Keratinocyte (primary cell): Measurements from ENCODE around the gene HECTD1. TPM values are rescaled to one million over a fixed set of nuclear protein-coding genes. Genes with fewer than 3 reads are reported as not detected.

Source experiments
- DNase-seq: peaks from one replicate; pipeline ENCODE4 v3.0.0-alpha.2; 2011; ENCODE audit warnings: low read depth, missing footprints, low spot score
- FAIRE-seq: peaks from 2 replicates; lab custom pipeline; 2011; peaks lifted over from hg19 to GRCh38; lab: Jason Lieb, UNC
- H2AFZ ChIP-seq: 2 replicates; pipeline ENCODE4 v1.6.0; 2012; ENCODE audit warnings: low read length, control low read depth, inconsistent platforms; ENCODE audit not compliant: control insufficient read depth
- H3K27ac ChIP-seq: 2 replicates; pipeline ENCODE4 v1.5.1; 2011; ENCODE audit warnings: low read length; ENCODE audit not compliant: control insufficient read depth, insufficient read depth
- H3K27me3 ChIP-seq: 3 replicates; pipeline ENCODE4 v1.6.0; 2011; ENCODE audit warnings: low read length; ENCODE audit not compliant: control insufficient read depth, insufficient read depth; ENCODE audit errors: extremely low read depth
- H3K36me3 ChIP-seq, 2 experiments: 2 replicates in 1 of 2; 3 replicates in 1 of 2; pipeline ENCODE4 v1.5.1; 2011; ENCODE audit warnings: low read length in 2 of 2, mild to moderate bottlenecking in 1 of 2; ENCODE audit not compliant: control insufficient read depth in 2 of 2, insufficient read depth in 2 of 2; ENCODE audit errors: extremely low read depth in 1 of 2
- H3K4me1 ChIP-seq: 3 replicates; pipeline ENCODE4 v1.5.1; 2011; ENCODE audit warnings: low read length; ENCODE audit not compliant: control insufficient read depth, insufficient read depth; ENCODE audit errors: extremely low read depth
- H3K4me2 ChIP-seq: 3 replicates; pipeline ENCODE4 v1.6.0; 2011; ENCODE audit warnings: low read depth, low read length; ENCODE audit not compliant: control insufficient read depth, insufficient read depth; ENCODE audit errors: extremely low read depth
- H3K4me3 ChIP-seq, 3 experiments: fragments of 200-600 bp in 1 of 3; sonication (generic) in 1 of 3; 2 replicates in 2 of 3; 3 replicates in 1 of 3; pipeline ENCODE4 v1.5.1; 2011 to 2016; ENCODE audit warnings: low read length in 3 of 3, mild to moderate bottlenecking in 3 of 3, control low read depth in 2 of 3, inconsistent platforms in 1 of 3, low read depth in 1 of 3, mixed read lengths in 1 of 3, mixed run types in 1 of 3, moderate library complexity in 1 of 3; ENCODE audit not compliant: control insufficient read depth in 2 of 3, insufficient read depth in 2 of 3; ENCODE audit errors: extremely low read depth in 1 of 3
- H3K79me2 ChIP-seq: 2 replicates; pipeline ENCODE4 v1.6.0; 2012; ENCODE audit warnings: low read length; ENCODE audit not compliant: control insufficient read depth, insufficient read depth
- H3K9ac ChIP-seq: 3 replicates; pipeline ENCODE4 v1.6.0; 2011; ENCODE audit warnings: low read length; ENCODE audit not compliant: control insufficient read depth, insufficient read depth; ENCODE audit errors: extremely low read depth
- H3K9me1 ChIP-seq: 3 replicates; pipeline ENCODE4 v1.6.0; 2011; ENCODE audit warnings: low read length; ENCODE audit not compliant: control insufficient read depth, insufficient read depth; ENCODE audit errors: extremely low read depth
- H3K9me3 ChIP-seq: 2 replicates; pipeline ENCODE4 v1.5.1; 2012; ENCODE audit warnings: low read depth, low read length; ENCODE audit not compliant: control insufficient read depth
- H4K20me1 ChIP-seq: 3 replicates; pipeline ENCODE4 v1.6.0; 2011; ENCODE audit warnings: low read length; ENCODE audit not compliant: control insufficient read depth, insufficient read depth; ENCODE audit errors: extremely low read depth
- CTCF ChIP-seq, 3 experiments: IDR thresholded peaks in 1 of 3; conservative IDR thresholded peaks in 1 of 3; optimal IDR thresholded peaks in 1 of 3; 2 replicates in 2 of 3; 3 replicates in 1 of 3; pipeline versions ENCODE3 to v1.5.1; 2011; ENCODE audit warnings: low read length in 3 of 3, mild to moderate bottlenecking in 3 of 3, moderate library complexity in 2 of 3, control low read depth in 1 of 3, inconsistent platforms in 1 of 3; ENCODE audit not compliant: insufficient read depth in 2 of 3; ENCODE audit errors: extremely low read depth in 1 of 3
- EZH2 ChIP-seq: IDR thresholded peaks from one replicate; pipeline ENCODE4 v1.6.1; 2012; ENCODE audit warnings: inconsistent platforms, mild to moderate bottlenecking, low read length, moderate library complexity
- dilution Hi-C: fragments of 300-500 bp; cut with MboI; formaldehyde crosslinking; loops from one replicate; pipeline ENCODE4 v1.7.0; 2020; ENCODE audit warnings: low sequenced_read_pairs; ENCODE audit not compliant: extremely low pct_ligation_motif_present
- polyA plus RNA-seq, 5 experiments: library from polyadenylated mRNA; depleted of rRNA in 3 of 5; stranded (reverse) in 3 of 5; stranded (forward) in 1 of 5; unstranded in 1 of 5; fragments of >200 nt; gene quantifications; 1 replicate in 1 of 5; 2 replicates in 3 of 5; 3 replicates in 1 of 5; pipeline versions ENCODE4 v1.2.1 to v1.2.3, GENCODE V29; 2011 to 2012; ENCODE audit warnings: missing spikeins in 2 of 5, low read depth in 1 of 5, low replicate concordance in 1 of 5

The HECTD1 gene
- polyA plus RNA-seq, 1 donor (not counting 4 experiments of a cell fraction or from before 2014, with no cell fraction given), result 94.8 TPM

- dilution Hi-C loops, result no loop called here
- Histone ChIP-seq H3K79me2 (peaks cover 47% of the 10 kb centered on the region), H3K4me2 (peak overlapping the region; percentile 46), H3K27me3 (no peaks in the 10 kb centered on the region), H3K27ac (peak overlapping the region; percentile 94), H4K20me1 (peaks cover 8% of the 10 kb centered on the region), H3K4me1 (peaks cover 5% of the 10 kb centered on the region), H3K9me1 (no peaks in the 10 kb centered on the region), H3K36me3 (peaks cover 1 to 7% of the 10 kb centered on the region in 2 experiments), H3K9me3 (no peaks in the 10 kb centered on the region), H3K9ac (peak overlapping the region; percentile 97), H3K4me3 (peak overlapping the region; percentile 75 to 90 (median 88)), H2AFZ (peak overlapping the region; percentile 83)
- TF ChIP-seq CTCF (optimal IDR thresholded peaks at IDR 0.05 in 1 of 3, IDR thresholded peaks at IDR 0.05 in 1 of 3, conservative IDR thresholded peaks at IDR 0.05 in 1 of 3; ENCODE audit: extremely low read depth in 1 of 3, insufficient read depth in 2 of 3, low read length in 3 of 3), result no peak
- no peak for TF ChIP-seq EZH2
- FAIRE-seq (no peak), DNase-seq (no peak)
Observed at GRCh38 chr14:31207287-31207754, 272 bp downstream of the HECTD1 start.

- H3K27ac ChIP-seq, result peak overlapping the region; percentile 94
- H3K4me1 ChIP-seq, result peaks cover 5% of the 10 kb centered on the region
- no peaks in the 10 kb centered on the region for H3K27me3 ChIP-seq
- no peak for TF ChIP-seq CTCF (optimal IDR thresholded peaks at IDR 0.05 in 1 of 3, IDR thresholded peaks at IDR 0.05 in 1 of 3, conservative IDR thresholded peaks at IDR 0.05 in 1 of 3; ENCODE audit: extremely low read depth in 1 of 3, insufficient read depth in 2 of 3, low read length in 3 of 3)
- TF ChIP-seq EZH2, result no peak
- FAIRE-seq (no peak), DNase-seq (no peak)
- no peaks in the 10 kb centered on the region for H3K9me1 ChIP-seq
- peaks cover 49% of the 10 kb centered on the region for H3K79me2 ChIP-seq
- dilution Hi-C loops, result no loop called here
- H4K20me1 ChIP-seq, result peaks cover 8% of the 10 kb centered on the region
- no peaks in the 10 kb centered on the region for H3K9me3 ChIP-seq
- H3K9ac ChIP-seq, result peak overlapping the region; percentile 97
- peak overlapping the region; percentile 75 to 90 (median 88) for H3K4me3 ChIP-seq
- H2AFZ ChIP-seq, result peak overlapping the region; percentile 83
- H3K36me3 ChIP-seq, result peaks cover 1 to 9% of the 10 kb centered on the region in 2 experiments
- peak overlapping the region; percentile 99 for H3K4me2 ChIP-seq
Observed at GRCh38 chr14:31206536-31207286, 882 bp downstream of the HECTD1 start.
